Tongue (tissue), 2 donors: ENCODE results near the gene MAMDC2. TPM values are rescaled to one million over a fixed set of nuclear protein-coding genes. Genes with fewer than 3 reads are reported as not detected.

Source experiments
- DNase-seq: peaks from one replicate; pipeline ENCODE4 v3.0.0-alpha.2; 2015
- total RNA-seq: library from RNA; depleted of rRNA; stranded (reverse); fragments of >200 nt; gene quantifications from one replicate; pipeline ENCODE4 v1.2.3, GENCODE V29; 2014

MAMDC2 gene
- total RNA-seq, 1 donor from 2014 or later: 21.5 TPM

GRCh38 chr9:70108181-70108580 is 64.5 kb downstream of the MAMDC2 start:
- no peak for DNase-seq

- DNase-seq: peak; percentile 78
These were observed 66.8 kb downstream of the MAMDC2 start for GRCh38 chr9:70110194-70111041.

- peak; percentile 85 for DNase-seq
These were observed 67.5 kb downstream of the MAMDC2 start for GRCh38 chr9:70111042-70111602.

- DNase-seq: no peak
These were observed 68.1 kb downstream of the MAMDC2 start for GRCh38 chr9:70111641-70112236.

GRCh38 chr9:70112981-70113380 is 69.3 kb downstream of the MAMDC2 start:
- DNase-seq: no peak

GRCh38 chr9:70113403-70114022 is 69.9 kb downstream of the MAMDC2 start:
- DNase-seq: peak; percentile 59

GRCh38 chr9:70114898-70115297 is 71.2 kb downstream of the MAMDC2 start:
- no peak for DNase-seq

GRCh38 chr9:70117835-70118319 is 74.2 kb downstream of the MAMDC2 start:
- DNase-seq: no peak

GRCh38 chr9:70119786-70120185 is 76.1 kb downstream of the MAMDC2 start:
- no peak for DNase-seq

- no peak for DNase-seq
These were observed 77.3 kb downstream of the MAMDC2 start for GRCh38 chr9:70120834-70121510.

- DNase-seq: no peak
These were observed 78.3 kb downstream of the MAMDC2 start for GRCh38 chr9:70121818-70122436.

- DNase-seq: no peak
These were observed 80.0 kb downstream of the MAMDC2 start for GRCh38 chr9:70123695-70124094.

GRCh38 chr9:70125621-70126263 is 82.1 kb downstream of the MAMDC2 start:
- no peak for DNase-seq

GRCh38 chr9:70127036-70127435 is 83.4 kb downstream of the MAMDC2 start:
- DNase-seq: no peak

GRCh38 chr9:70127540-70128416 is 84.1 kb downstream of the MAMDC2 start:
- no peak for DNase-seq

- DNase-seq: no peak
These were observed 86.6 kb downstream of the MAMDC2 start for GRCh38 chr9:70130266-70130665.

GRCh38 chr9:70131296-70131695 is 87.6 kb downstream of the MAMDC2 start:
- DNase-seq: peak; percentile 49

GRCh38 chr9:70133253-70134208 is 89.9 kb downstream of the MAMDC2 start:
- peak; percentile 93 for DNase-seq

- DNase-seq: no peak
These were observed 90.7 kb downstream of the MAMDC2 start for GRCh38 chr9:70134360-70134759.
